ENCODE data around the gene CXCR6.

- no peak for TF ChIP-seq CTCF (IDR thresholded peaks at IDR 0.05)
- no peak for TF ChIP-seq POLR2A (IDR thresholded peaks at IDR 0.05)
Observed at GRCh38 chr3:45992133-45992729, 49.0 kb downstream of the CXCR6 start.

Measured in Peyer's patch (tissue), 4 donors.